ENCODE measurements around the gene RABGAP1L.
"Not testable (repeated sequence)": the region's sequence is repeated elsewhere in the genome, so short reads cannot be mapped to it uniquely, and the experiment has no call there.

RABGAP1L gene

DNA sequence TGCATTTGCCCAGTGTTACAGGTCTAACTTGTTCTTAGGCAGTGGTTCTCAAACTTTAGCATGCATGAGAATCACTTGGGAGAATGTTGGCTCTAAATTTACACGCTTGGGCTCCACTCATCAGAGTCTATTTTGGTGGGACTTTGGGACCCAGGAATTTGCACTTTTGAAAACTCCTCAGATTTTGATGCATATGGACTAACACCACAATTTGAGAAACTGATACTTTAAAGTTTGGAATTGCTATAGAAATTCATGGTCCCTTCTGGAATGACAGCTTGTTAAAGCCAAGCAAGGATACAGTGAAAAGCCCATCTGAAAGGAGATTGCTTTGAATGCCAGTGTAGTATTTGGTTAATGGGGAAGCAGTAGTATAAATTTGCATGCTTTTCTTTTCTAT, 320.0 kb downstream of the RABGAP1L start:
- no peaks in the 10 kb centered on the region for H3K36me3 ChIP-seq (ENCODE audit: control insufficient read depth, insufficient read depth, low read length)
- H3K27ac ChIP-seq (ENCODE audit: low read depth, low read length, severe bottlenecking), result no peak overlapping the region
- H3K4me1 ChIP-seq (ENCODE audit: control insufficient read depth, insufficient read depth, low read length, poor library complexity, severe bottlenecking), result no peaks in the 10 kb centered on the region
- no peaks in the 10 kb centered on the region for H3K9me3 ChIP-seq (ENCODE audit: control insufficient read depth, low read length)
- WGBS, 2 experiments (ENCODE audit: insufficient coverage in 2 of 2), result 100% methylated on average over 1 of the region's 1 CpG
- H3K4me3 ChIP-seq (ENCODE audit: extremely low read depth, insufficient read depth, low read length, poor library complexity, severe bottlenecking), result no peak overlapping the region

- Histone ChIP-seq H3K36me3 (ENCODE audit: control insufficient read depth, insufficient read depth, low read length) (no peaks in the 10 kb centered on the region), H3K4me1 (ENCODE audit: control insufficient read depth, insufficient read depth, low read length, poor library complexity, severe bottlenecking) (no peaks in the 10 kb centered on the region), H3K27ac (ENCODE audit: low read depth, low read length, severe bottlenecking) (no peak overlapping the region), H3K4me3 (ENCODE audit: extremely low read depth, insufficient read depth, low read length, poor library complexity, severe bottlenecking) (no peak overlapping the region), H3K9me3 (ENCODE audit: control insufficient read depth, low read length) (no peaks in the 10 kb centered on the region)
- 100% methylated on average over 1 of the region's 1 CpG; no CpG with 5 or more reads in 1 of the 2 experiments for WGBS, 2 experiments (ENCODE audit: insufficient coverage in 2 of 2)
Measured at GRCh38 chr1:174480324-174480723, 321.0 kb downstream of the RABGAP1L start.

DNA sequence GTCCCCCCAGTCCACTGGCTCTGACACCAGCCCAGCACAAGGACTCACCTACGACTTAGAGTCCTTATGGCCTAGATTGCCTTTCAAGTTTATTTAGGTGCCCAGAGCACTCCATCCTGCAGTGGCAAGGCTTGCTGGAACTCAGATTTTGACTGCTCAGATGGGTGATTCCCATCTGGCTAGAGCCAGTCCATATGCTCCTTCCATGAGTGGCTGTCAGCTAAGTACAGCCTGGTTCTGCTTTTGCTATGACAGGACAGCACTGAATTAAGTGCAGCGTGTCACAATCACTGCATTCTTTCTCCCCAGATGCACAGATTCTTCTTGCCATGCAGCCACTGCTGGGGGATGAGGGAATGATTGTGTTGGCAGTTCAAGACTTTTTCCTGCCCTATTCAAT, 332.3 kb downstream of the RABGAP1L start:
- 100% methylated on average over 1 of the region's 2 CpGs for WGBS, 2 experiments (ENCODE audit: insufficient coverage in 2 of 2)
- Histone ChIP-seq H3K4me3 (ENCODE audit: extremely low read depth, insufficient read depth, low read length, poor library complexity, severe bottlenecking) (no peak overlapping the region), H3K9me3 (ENCODE audit: control insufficient read depth, low read length) (no peaks in the 10 kb centered on the region), H3K36me3 (ENCODE audit: control insufficient read depth, insufficient read depth, low read length) (no peaks in the 10 kb centered on the region), H3K4me1 (ENCODE audit: control insufficient read depth, insufficient read depth, low read length, poor library complexity, severe bottlenecking) (no peaks in the 10 kb centered on the region), H3K27ac (ENCODE audit: low read depth, low read length, severe bottlenecking) (no peak overlapping the region)

DNA sequence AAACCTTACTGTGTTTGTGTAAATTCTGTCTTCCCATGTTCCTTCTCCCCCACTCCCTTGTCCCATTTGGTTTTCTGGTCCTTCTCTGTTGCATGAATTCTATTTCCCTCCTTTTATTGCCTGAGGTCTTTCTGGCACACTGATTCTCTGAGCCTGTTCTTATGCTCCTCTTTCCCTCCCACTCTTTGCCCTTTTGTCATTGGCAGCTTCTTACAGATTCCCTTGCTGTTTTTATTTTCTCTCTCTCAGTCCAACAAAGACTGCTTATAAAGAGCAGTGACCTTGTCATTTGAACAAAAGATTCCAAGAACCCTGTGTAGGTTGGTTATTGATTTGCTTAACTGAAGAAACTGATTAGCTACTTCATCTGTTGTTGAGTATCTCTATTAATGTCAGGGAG, 338.2 kb downstream of the RABGAP1L start:
- Histone ChIP-seq H3K9me3 (ENCODE audit: control insufficient read depth, low read length) (no peaks in the 10 kb centered on the region), H3K4me3 (ENCODE audit: extremely low read depth, insufficient read depth, low read length, poor library complexity, severe bottlenecking) (no peak overlapping the region), H3K4me1 (ENCODE audit: control insufficient read depth, insufficient read depth, low read length, poor library complexity, severe bottlenecking) (no peaks in the 10 kb centered on the region), H3K27ac (ENCODE audit: low read depth, low read length, severe bottlenecking) (no peak overlapping the region), H3K36me3 (ENCODE audit: control insufficient read depth, insufficient read depth, low read length) (no peaks in the 10 kb centered on the region)

DNA sequence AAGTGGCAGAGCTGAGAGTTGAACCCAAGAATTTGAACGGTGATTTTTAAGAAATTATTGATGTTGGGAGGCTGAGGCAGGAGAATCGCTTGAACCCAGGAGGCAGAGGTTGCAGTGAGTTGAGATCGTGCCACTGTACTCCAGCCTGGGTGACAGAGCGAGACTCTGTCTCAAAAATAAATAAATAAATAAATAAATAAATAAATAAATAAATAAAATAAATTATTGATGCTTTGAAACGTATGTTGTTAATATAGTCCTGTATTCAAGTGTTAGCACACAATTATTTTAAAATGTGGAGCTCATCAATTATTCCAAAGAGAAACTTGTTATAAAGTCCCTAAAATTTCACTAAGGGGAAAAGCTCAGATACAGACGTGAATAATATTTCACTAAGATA, 357.4 kb downstream of the RABGAP1L start:
- not testable (repeated sequence) for H3K4me3 ChIP-seq (ENCODE audit: extremely low read depth, insufficient read depth, low read length, poor library complexity, severe bottlenecking); H3K27ac ChIP-seq (ENCODE audit: low read depth, low read length, severe bottlenecking); H3K36me3 ChIP-seq (ENCODE audit: control insufficient read depth, insufficient read depth, low read length); H3K9me3 ChIP-seq (ENCODE audit: control insufficient read depth, low read length); H3K4me1 ChIP-seq (ENCODE audit: control insufficient read depth, insufficient read depth, low read length, poor library complexity, severe bottlenecking)
- 100% methylated on average over 1 of the region's 6 CpGs; no CpG with 5 or more reads in 1 of the 2 experiments for WGBS, 2 experiments (ENCODE audit: insufficient coverage in 2 of 2)

DNA sequence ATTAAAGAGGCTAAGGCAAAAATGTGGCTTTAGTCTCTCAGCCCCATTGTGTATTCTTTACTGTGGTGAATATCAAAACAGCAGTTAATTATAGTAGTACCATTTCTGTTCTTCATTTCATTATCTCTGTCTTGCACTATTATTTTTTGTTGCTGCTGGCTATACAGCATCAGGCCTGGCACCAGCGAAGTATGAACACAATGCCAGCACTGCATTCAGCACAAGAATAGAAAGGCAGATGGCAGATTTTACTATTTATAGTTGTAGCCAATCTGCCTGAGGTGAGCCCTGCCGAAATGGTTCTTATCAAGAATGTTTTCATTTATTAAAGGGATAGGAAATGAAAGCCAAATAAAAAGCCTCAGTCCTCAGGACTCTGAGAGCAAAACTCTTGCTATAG, 360.5 kb downstream of the RABGAP1L start:
- Histone ChIP-seq H3K4me1 (ENCODE audit: control insufficient read depth, insufficient read depth, low read length, poor library complexity, severe bottlenecking) (no peaks in the 10 kb centered on the region), H3K4me3 (ENCODE audit: extremely low read depth, insufficient read depth, low read length, poor library complexity, severe bottlenecking) (no peak overlapping the region), H3K27ac (ENCODE audit: low read depth, low read length, severe bottlenecking) (no peak overlapping the region), H3K9me3 (ENCODE audit: control insufficient read depth, low read length) (no peaks in the 10 kb centered on the region), H3K36me3 (ENCODE audit: control insufficient read depth, insufficient read depth, low read length) (no peaks in the 10 kb centered on the region)
- 100% methylated on average over 1 of the region's 2 CpGs; no CpG with 5 or more reads in 1 of the 2 experiments for WGBS, 2 experiments (ENCODE audit: insufficient coverage in 2 of 2)

- no peaks in the 10 kb centered on the region for H3K4me1 ChIP-seq (ENCODE audit: control insufficient read depth, insufficient read depth, low read length, poor library complexity, severe bottlenecking)
- no peak overlapping the region for H3K4me3 ChIP-seq (ENCODE audit: extremely low read depth, insufficient read depth, low read length, poor library complexity, severe bottlenecking)
- no peak overlapping the region for H3K27ac ChIP-seq (ENCODE audit: low read depth, low read length, severe bottlenecking)
- no peaks in the 10 kb centered on the region for H3K36me3 ChIP-seq (ENCODE audit: control insufficient read depth, insufficient read depth, low read length)
- H3K9me3 ChIP-seq (ENCODE audit: control insufficient read depth, low read length), result peaks cover 4% of the 10 kb centered on the region
- WGBS, 2 experiments (ENCODE audit: insufficient coverage in 2 of 2), result 100% methylated on average over 1 of the region's 1 CpG; no CpG with 5 or more reads in 1 of the 2 experiments
Measured at GRCh38 chr1:174531751-174532150, 372.4 kb downstream of the RABGAP1L start.

DNA sequence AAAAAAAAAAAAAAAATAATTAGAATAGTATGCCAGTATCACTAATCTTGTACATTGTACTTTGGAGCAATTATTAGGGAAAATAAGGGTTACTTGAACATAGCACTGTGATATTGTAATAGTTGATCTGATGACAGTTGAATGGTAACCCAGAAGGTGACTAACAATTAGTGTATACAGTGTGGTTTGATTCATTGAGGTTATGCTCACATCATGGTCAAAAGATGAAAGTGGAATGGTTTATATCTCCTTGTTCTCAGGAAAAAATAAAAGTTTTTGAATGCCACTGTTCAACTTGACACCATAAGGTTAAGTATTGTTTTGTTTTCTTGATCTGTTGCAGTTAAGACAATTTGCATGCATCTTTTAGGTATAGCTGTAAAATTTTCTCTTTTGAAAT, 375.5 kb downstream of the RABGAP1L start:
- no peak overlapping the region for H3K27ac ChIP-seq (ENCODE audit: low read depth, low read length, severe bottlenecking)
- peaks cover 4% of the 10 kb centered on the region for H3K9me3 ChIP-seq (ENCODE audit: control insufficient read depth, low read length)
- H3K36me3 ChIP-seq (ENCODE audit: control insufficient read depth, insufficient read depth, low read length), result no peaks in the 10 kb centered on the region
- H3K4me3 ChIP-seq (ENCODE audit: extremely low read depth, insufficient read depth, low read length, poor library complexity, severe bottlenecking), result no peak overlapping the region
- no peaks in the 10 kb centered on the region for H3K4me1 ChIP-seq (ENCODE audit: control insufficient read depth, insufficient read depth, low read length, poor library complexity, severe bottlenecking)

DNA sequence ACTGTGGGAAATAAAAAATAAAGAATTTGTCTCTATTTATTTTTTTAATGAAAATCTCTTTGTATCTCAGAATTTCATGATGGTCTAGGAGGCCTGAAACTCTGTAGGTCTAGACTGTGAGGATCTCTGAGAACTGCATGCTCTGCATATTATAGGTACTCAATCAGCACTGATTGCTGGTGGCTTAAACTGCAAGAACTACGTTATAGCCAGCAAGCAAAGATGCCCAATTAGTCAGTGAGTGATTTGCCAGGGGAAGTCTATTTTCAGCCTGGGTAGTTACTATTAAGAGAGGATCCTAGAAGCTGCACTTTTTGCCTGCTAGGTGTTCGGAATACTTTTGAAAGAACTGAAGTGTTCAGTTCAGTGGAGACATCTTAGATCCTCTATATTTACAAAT, 375.9 kb downstream of the RABGAP1L start:
- 83 to 100% methylated on average over 1 of the region's 2 CpGs for WGBS, 2 experiments (ENCODE audit: insufficient coverage in 2 of 2)
- no peaks in the 10 kb centered on the region for H3K4me1 ChIP-seq (ENCODE audit: control insufficient read depth, insufficient read depth, low read length, poor library complexity, severe bottlenecking)
- H3K4me3 ChIP-seq (ENCODE audit: extremely low read depth, insufficient read depth, low read length, poor library complexity, severe bottlenecking), result no peak overlapping the region
- no peaks in the 10 kb centered on the region for H3K36me3 ChIP-seq (ENCODE audit: control insufficient read depth, insufficient read depth, low read length)
- H3K27ac ChIP-seq (ENCODE audit: low read depth, low read length, severe bottlenecking), result no peak overlapping the region
- H3K9me3 ChIP-seq (ENCODE audit: control insufficient read depth, low read length), result peaks cover 4% of the 10 kb centered on the region

GRCh38 chr1:174543421-174543820, 384.1 kb downstream of the RABGAP1L start:
- WGBS, 2 experiments (ENCODE audit: insufficient coverage in 2 of 2), result no CpG with 5 or more reads among the region's 2 CpGs
- not testable (repeated sequence) for H3K9me3 ChIP-seq (ENCODE audit: control insufficient read depth, low read length); H3K27ac ChIP-seq (ENCODE audit: low read depth, low read length, severe bottlenecking)

DNA sequence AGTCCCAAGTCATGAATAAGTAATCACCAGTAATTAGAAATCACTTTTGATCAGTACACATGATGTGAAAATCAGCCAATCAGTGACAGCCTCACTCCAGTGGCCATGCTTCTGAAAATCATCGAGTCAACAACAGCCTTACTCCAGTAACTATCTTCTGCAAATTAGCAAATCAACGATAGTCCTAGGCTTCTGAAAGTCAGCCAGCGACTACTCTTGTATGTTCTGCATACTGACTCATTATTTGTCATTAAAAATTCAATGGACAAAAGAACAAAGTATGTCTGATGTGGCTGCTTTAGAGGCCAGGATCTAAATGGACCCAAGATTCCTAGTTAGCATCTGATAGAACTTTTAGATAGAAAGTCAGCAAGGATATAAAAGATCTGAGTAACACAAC, 391.0 kb downstream of the RABGAP1L start:
- Histone ChIP-seq H3K36me3 (ENCODE audit: control insufficient read depth, insufficient read depth, low read length) (no peaks in the 10 kb centered on the region), H3K4me1 (ENCODE audit: control insufficient read depth, insufficient read depth, low read length, poor library complexity, severe bottlenecking) (no peaks in the 10 kb centered on the region), H3K4me3 (ENCODE audit: extremely low read depth, insufficient read depth, low read length, poor library complexity, severe bottlenecking) (no peak overlapping the region), H3K27ac (ENCODE audit: low read depth, low read length, severe bottlenecking) (no peak overlapping the region), H3K9me3 (ENCODE audit: control insufficient read depth, low read length) (no peaks in the 10 kb centered on the region)
- 60 to 87% methylated on average over 1 to 3 of the region's 3 CpGs for WGBS, 2 experiments (ENCODE audit: insufficient coverage in 2 of 2)

More at GRCh38 chr1:174543421-174543820, 384.1 kb downstream of the RABGAP1L start:
- H3K4me3 ChIP-seq (ENCODE audit: extremely low read depth, insufficient read depth, low read length, poor library complexity, severe bottlenecking); H3K36me3 ChIP-seq (ENCODE audit: control insufficient read depth, insufficient read depth, low read length); H3K4me1 ChIP-seq (ENCODE audit: control insufficient read depth, insufficient read depth, low read length, poor library complexity, severe bottlenecking): not testable (repeated sequence)

DNA sequence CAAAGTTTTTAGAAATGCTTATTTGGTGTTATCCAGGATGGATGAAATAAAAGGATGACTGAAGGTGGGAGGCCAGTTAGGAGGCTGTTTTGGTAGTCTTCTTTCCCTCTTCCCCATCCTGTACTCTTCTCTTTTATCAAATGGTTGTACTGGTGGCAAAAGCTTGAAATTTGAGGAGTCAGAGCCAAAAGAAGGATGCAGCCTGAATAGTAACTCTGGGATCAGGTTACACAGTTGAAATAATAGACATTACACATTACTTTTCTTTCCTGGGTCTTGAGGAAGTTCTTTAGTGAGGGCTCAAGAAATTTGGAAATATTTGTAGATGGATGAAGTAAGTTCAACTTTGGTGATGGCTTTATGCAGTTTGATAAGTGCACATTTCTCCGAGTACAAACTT, 397.1 kb downstream of the RABGAP1L start:
- H3K9me3 ChIP-seq (ENCODE audit: control insufficient read depth, low read length), result no peaks in the 10 kb centered on the region
- H3K4me1 ChIP-seq (ENCODE audit: control insufficient read depth, insufficient read depth, low read length, poor library complexity, severe bottlenecking), result no peaks in the 10 kb centered on the region
- H3K27ac ChIP-seq (ENCODE audit: low read depth, low read length, severe bottlenecking), result no peak overlapping the region
- H3K36me3 ChIP-seq (ENCODE audit: control insufficient read depth, insufficient read depth, low read length), result no peaks in the 10 kb centered on the region
- no peak overlapping the region for H3K4me3 ChIP-seq (ENCODE audit: extremely low read depth, insufficient read depth, low read length, poor library complexity, severe bottlenecking)
- 100% methylated on average over 1 of the region's 1 CpG for WGBS, 2 experiments (ENCODE audit: insufficient coverage in 2 of 2)
